Measurements from ENCODE around the gene CITED1. TPM values are rescaled to one million over a fixed set of nuclear protein-coding genes. Genes with fewer than 3 reads are reported as not detected.

The CITED1 gene
- total RNA-seq, 1 experiment from 2014 or later, result 1.1 TPM

GRCh38 chrX:72270316-72270866 is 35.3 kb downstream of the CITED1 start:
- H2AFZ ChIP-seq (ENCODE audit: low read length), result no peak overlapping the region
- no peaks in the 10 kb centered on the region for H4K20me1 ChIP-seq (ENCODE audit: control insufficient read depth, insufficient read depth, insufficient read length)
- DNase-seq, result no peak
- H2BK120ac ChIP-seq (ENCODE audit: low read depth, low read length, poor library complexity, severe bottlenecking), result no peak overlapping the region
- no peak overlapping the region for H2BK20ac ChIP-seq (ENCODE audit: low read depth, low read length, poor library complexity, severe bottlenecking)
- no peak overlapping the region for H2BK15ac ChIP-seq (ENCODE audit: low read depth, low read length)
- peaks cover 5% of the 10 kb centered on the region for H3K79me1 ChIP-seq (ENCODE audit: insufficient read depth, low read depth, low read length, poor library complexity, severe bottlenecking)
- H3K79me2 ChIP-seq (ENCODE audit: insufficient read depth, low read length), result no peaks in the 10 kb centered on the region
- Mint-ChIP-seq H3K27me3 (ENCODE audit: low read depth) (no peaks in the 10 kb centered on the region), H3K9me3 (peaks cover 0 to under 1% of the 10 kb centered on the region in 2 experiments; a peak in 1 of 5 replicates), H3K4me1 (peaks cover 25 to 27% of the 10 kb centered on the region in 2 experiments), H3K36me3 (ENCODE audit: insufficient read depth in 1 of 3, low read depth in 3 of 3) (peaks cover 65 to 81% (median 76%) of the 10 kb centered on the region in 3 experiments), H3K4me3 (no peak overlapping the region), H3K27ac (no peak overlapping the region)
- no CpG with 5 or more reads among the region's 5 CpGs for WGBS (ENCODE audit: extremely low coverage, insufficient read length, low lambda C conversion rate)
- no peak overlapping the region for H3K18ac ChIP-seq (ENCODE audit: insufficient read length, low read depth, low read length)
- no peak overlapping the region for H3K23ac ChIP-seq (ENCODE audit: insufficient read length, low read depth, low read length)
- H2AK5ac ChIP-seq (ENCODE audit: insufficient read length, low read length), result no peak overlapping the region
- no peak overlapping the region for H3K9ac ChIP-seq (ENCODE audit: extremely low read depth, insufficient read length, low read length)
- no peak overlapping the region for H3K4me2 ChIP-seq (ENCODE audit: insufficient read depth, insufficient read length, low read length)
- H4K5ac ChIP-seq (ENCODE audit: insufficient read length, low read depth, low read length), result no peak overlapping the region
- no peaks in the 10 kb centered on the region for H3K23me2 ChIP-seq (ENCODE audit: insufficient read length, low read depth, low read length, poor library complexity, severe bottlenecking)
- no peaks in the 10 kb centered on the region for H3K27me3 ChIP-seq (ENCODE audit: insufficient read depth, low read length)
- no peak overlapping the region for H3K56ac ChIP-seq (ENCODE audit: insufficient read length, low read depth, low read length)
- H4K91ac ChIP-seq (ENCODE audit: insufficient read length, low read depth, low read length), result no peak overlapping the region
- no peak overlapping the region for H4K8ac ChIP-seq (replicated peaks; ENCODE audit: insufficient read length, low read depth, low read length)
- no peak overlapping the region for H2BK12ac ChIP-seq (ENCODE audit: insufficient read length, low read depth, low read length)
- H3T11ph ChIP-seq (ENCODE audit: low read length), result no peak overlapping the region
- H3K4me1 ChIP-seq (ENCODE audit: insufficient read depth, low read length), result no peaks in the 10 kb centered on the region; the same call in 1 of the 2 replicates
- TF ChIP-seq CTCF (conservative IDR thresholded peaks at IDR 0.05), result no peak
- H3K27ac ChIP-seq (ENCODE audit: insufficient read length, low read depth, low read length), result no peak overlapping the region
- no peak overlapping the region for H2BK5ac ChIP-seq (ENCODE audit: insufficient read length, low read length)
- H3K14ac ChIP-seq (ENCODE audit: insufficient read depth, low read length), result no peak overlapping the region
- H3K4ac ChIP-seq (ENCODE audit: low read depth, low read length), result no peak overlapping the region
- H3K9me3 ChIP-seq (ENCODE audit: control insufficient read depth, low read depth, low read length), result no peaks in the 10 kb centered on the region
